Measurements from ENCODE around the gene GJA4. TPM values are rescaled to one million over a fixed set of nuclear protein-coding genes. Genes with fewer than 3 reads are reported as not detected.

Gene GJA4
- total RNA-seq, 2 donors from 2014 or later = 2.3 to 3.5 TPM

- Histone ChIP-seq H3K36me3 (no peaks in the 10 kb centered on the region), H3K9ac (ENCODE audit: low read depth in 2 of 2, low read length in 2 of 2) (no peak overlapping the region), H3K27me3 (no peaks in the 10 kb centered on the region), H3K27ac (no peak overlapping the region), H3K4me1 (no peaks in the 10 kb centered on the region), H3K4me3 (no peak overlapping the region), H3K9me3 (no peaks in the 10 kb centered on the region)
- no peak for TF ChIP-seq CTCF (IDR thresholded peaks at IDR 0.05)
- no peak for DNase-seq
- intact Hi-C loops (cut with DNase I) = loop anchor here (5.0 kb wide), 1 partner anchor 145 kb away; no protein-coding TSS in a partner anchor
Observed at GRCh38 chr1:34746785-34747637, 45.8 kb upstream of the GJA4 start.

- no peaks in the 10 kb centered on the region for H3K27me3 ChIP-seq
- no peaks in the 10 kb centered on the region for H3K9me3 ChIP-seq
- no peak overlapping the region for H3K9ac ChIP-seq (ENCODE audit: low read depth in 2 of 2, low read length in 2 of 2)
- H3K4me3 ChIP-seq = no peak overlapping the region
- no peaks in the 10 kb centered on the region for H3K4me1 ChIP-seq
- intact Hi-C loops (cut with DNase I) = loop anchor here (5.0 kb wide), 1 partner anchor 145 kb away; no protein-coding TSS in a partner anchor
- DNase-seq = no peak
- no peaks in the 10 kb centered on the region for H3K36me3 ChIP-seq
- no peak overlapping the region for H3K27ac ChIP-seq
- no peak for TF ChIP-seq CTCF (IDR thresholded peaks at IDR 0.05)
Observed at GRCh38 chr1:34747638-34747941, 45.2 kb upstream of the GJA4 start.

DNA sequence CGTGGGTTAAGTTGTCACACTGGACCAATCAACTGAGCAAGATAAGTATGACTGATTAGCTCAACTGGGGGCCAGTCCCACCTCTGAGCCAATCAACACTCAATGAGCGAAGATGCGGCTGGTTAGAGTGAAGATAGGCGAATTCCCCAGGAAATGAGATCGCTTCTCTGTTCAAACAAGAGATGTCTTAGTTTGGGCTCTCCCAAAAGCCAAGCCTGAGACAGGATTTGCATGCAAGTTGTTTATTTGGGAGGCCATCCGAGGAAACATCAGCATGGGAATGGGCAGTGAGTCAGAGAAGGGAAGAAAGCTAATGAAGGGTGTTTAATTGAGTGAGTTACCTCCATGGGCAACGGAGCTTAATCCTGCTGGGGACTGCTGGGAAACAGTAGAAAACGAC, 42.8 kb upstream of the GJA4 start:
- DNase-seq = no peak
- intact Hi-C loops (cut with DNase I) = loop anchor here (5.0 kb wide), 1 partner anchor 148 kb away; no protein-coding TSS in a partner anchor
- Histone ChIP-seq H3K4me3 (no peak overlapping the region), H3K27me3 (no peaks in the 10 kb centered on the region), H3K36me3 (no peaks in the 10 kb centered on the region), H3K4me1 (no peaks in the 10 kb centered on the region), H3K9me3 (no peaks in the 10 kb centered on the region), H3K27ac (no peak overlapping the region), H3K9ac (ENCODE audit: low read depth in 2 of 2, low read length in 2 of 2) (no peak overlapping the region)
- TF ChIP-seq CTCF (IDR thresholded peaks at IDR 0.05) = no peak

DNA sequence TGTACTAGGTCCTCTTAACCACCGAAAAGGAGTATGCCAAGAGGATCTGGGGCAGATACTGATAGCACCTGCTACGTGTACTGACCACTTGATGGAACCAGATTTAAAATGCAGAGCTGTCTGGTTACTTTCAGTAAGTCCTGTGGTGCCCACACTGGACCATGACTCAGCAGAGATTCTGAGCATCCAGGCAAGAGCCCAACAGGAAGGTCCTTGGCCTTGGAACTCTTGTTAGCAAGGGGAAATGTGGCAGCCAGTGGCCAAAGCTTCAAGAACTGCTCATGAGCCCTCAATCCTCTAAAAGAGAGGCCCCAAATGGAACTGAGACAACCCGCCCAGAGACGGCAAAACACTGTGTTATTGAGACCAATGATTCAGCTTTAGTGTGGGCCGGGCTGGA, 42.2 kb upstream of the GJA4 start:
- Histone ChIP-seq H3K4me1 (no peaks in the 10 kb centered on the region), H3K36me3 (no peaks in the 10 kb centered on the region), H3K9me3 (no peaks in the 10 kb centered on the region), H3K27me3 (no peaks in the 10 kb centered on the region), H3K27ac (no peak overlapping the region), H3K9ac (ENCODE audit: low read depth in 2 of 2, low read length in 2 of 2) (no peak overlapping the region), H3K4me3 (no peak overlapping the region)
- no peak for DNase-seq
- intact Hi-C loops (cut with DNase I) = no loop called here
- no peak for TF ChIP-seq CTCF (IDR thresholded peaks at IDR 0.05)

DNA sequence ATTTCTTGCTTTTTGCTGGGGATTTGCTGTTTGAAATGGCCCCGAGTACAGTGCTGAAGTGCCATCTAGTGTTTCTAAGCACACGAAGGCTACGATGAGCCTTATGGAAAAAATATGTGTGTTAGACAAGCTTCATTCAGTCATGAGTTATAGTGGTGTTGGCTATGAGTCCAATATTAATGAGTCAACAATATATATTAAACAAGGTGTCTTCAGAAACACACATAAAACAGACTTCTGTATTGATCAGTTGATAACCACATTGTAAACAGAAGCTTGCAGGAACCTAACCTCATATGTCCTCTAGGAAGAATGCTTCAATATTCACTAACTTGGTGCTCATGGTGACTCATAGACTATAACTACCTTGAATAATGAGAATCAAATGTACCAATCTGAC, 39.6 kb upstream of the GJA4 start:
- intact Hi-C loops (cut with DNase I) = no loop called here
- Histone ChIP-seq H3K27ac (no peak overlapping the region), H3K4me3 (no peak overlapping the region), H3K9me3 (no peaks in the 10 kb centered on the region), H3K9ac (ENCODE audit: low read depth in 2 of 2, low read length in 2 of 2) (no peak overlapping the region), H3K4me1 (no peaks in the 10 kb centered on the region), H3K27me3 (no peaks in the 10 kb centered on the region), H3K36me3 (no peaks in the 10 kb centered on the region)
- TF ChIP-seq CTCF (IDR thresholded peaks at IDR 0.05) = no peak
- no peak for DNase-seq

Measured in colonic mucosa (tissue), 4 donors.